Measurements from ENCODE around the gene TPCN1.
"Not testable (repeated sequence)": the region's sequence is repeated elsewhere in the genome, so short reads cannot be mapped to it uniquely, and the experiment has no call there.

The TPCN1 gene

DNA sequence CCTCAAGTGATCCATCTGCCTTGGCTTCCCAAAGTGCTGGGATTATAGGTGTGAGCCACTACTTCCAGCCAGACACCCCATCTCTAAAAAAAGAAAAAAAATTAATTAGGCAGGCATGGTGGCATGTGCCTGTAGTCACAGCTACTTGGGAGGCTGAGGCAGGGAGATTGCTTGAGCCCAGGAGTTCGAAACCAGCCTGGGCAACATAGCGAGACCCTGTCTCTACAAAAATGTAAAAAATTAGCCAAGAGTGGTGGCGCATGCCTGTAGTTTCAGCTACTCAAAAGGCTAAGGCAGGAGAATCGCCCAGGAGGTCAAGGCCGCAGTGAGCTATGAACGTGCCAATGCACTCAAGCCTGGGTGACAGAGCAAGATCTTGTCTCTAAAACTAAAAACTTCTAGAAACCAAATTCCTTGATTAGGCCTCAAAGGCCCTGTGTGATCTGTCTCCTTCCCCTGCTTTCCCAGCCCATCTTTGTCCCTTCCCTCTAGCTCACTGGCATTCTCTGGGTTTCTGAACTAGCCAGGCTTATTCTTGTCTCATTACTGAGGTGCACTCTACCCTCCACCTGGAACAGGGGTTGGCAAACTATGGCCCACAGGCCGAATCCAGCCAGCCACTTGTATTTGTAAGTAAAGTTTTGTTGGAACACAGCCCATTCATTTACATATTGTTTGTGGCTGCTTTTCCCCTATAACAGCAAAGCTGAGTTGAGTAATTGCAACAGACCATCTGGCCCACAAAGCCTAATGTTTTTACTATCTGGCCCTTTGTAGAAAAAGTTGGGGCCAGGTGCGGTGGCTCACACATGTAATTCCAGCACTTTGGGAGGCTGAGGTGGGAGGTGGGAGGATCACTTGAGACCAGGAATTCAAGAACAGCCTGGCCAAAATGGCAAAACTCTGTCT lies 17.2 kb upstream of the TPCN1 start:
- H3K36me3 ChIP-seq (ENCODE audit: control insufficient read depth in 2 of 2, insufficient read depth in 1 of 2, low read length in 2 of 2), result no peaks in the 10 kb centered on the region
- TF ChIP-seq ZNF239 (tag by site-specific recombination; IDR thresholded peaks at IDR 0.05) (no peak), ZFP41 (tag by site-specific recombination; IDR thresholded peaks at IDR 0.05; ENCODE audit: borderline replicate concordance) (no peak), ZNF10 (tag by site-specific recombination; IDR thresholded peaks at IDR 0.05) (no peak), ZNF610 (tag by site-specific recombination; IDR thresholded peaks at IDR 0.05; ENCODE audit: borderline replicate concordance) (no peak), ZNF707 (tag by site-specific recombination; IDR thresholded peaks at IDR 0.05) (no peak), ZNF324 (tag by site-specific recombination; IDR thresholded peaks at IDR 0.05) (no peak), ZNF623 (tag by site-specific recombination; IDR thresholded peaks at IDR 0.05) (no peak), ZNF394 (tag by site-specific recombination; IDR thresholded peaks at IDR 0.05; ENCODE audit: borderline replicate concordance) (no peak)
- TF ChIP-seq, protein P1, sequence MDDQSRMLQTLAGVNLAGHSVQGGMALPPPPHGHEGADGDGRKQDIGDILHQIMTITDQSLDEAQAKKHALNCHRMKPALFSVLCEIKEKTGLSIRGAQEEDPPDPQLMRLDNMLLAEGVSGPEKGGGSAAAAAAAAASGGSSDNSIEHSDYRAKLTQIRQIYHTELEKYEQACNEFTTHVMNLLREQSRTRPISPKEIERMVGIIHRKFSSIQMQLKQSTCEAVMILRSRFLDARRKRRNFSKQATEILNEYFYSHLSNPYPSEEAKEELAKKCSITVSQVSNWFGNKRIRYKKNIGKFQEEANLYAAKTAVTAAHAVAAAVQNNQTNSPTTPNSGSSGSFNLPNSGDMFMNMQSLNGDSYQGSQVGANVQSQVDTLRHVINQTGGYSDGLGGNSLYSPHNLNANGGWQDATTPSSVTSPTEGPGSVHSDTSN (CRISPR knock-in tag; IDR thresholded peaks at IDR 0.05), result no peak
- TF ChIP-seq, protein P2, sequence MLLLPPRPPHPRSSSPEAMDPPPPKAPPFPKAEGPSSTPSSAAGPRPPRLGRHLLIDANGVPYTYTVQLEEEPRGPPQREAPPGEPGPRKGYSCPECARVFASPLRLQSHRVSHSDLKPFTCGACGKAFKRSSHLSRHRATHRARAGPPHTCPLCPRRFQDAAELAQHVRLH (tag by site-specific recombination; IDR thresholded peaks at IDR 0.05), result no peak
- TF ChIP-seq, protein P3, sequence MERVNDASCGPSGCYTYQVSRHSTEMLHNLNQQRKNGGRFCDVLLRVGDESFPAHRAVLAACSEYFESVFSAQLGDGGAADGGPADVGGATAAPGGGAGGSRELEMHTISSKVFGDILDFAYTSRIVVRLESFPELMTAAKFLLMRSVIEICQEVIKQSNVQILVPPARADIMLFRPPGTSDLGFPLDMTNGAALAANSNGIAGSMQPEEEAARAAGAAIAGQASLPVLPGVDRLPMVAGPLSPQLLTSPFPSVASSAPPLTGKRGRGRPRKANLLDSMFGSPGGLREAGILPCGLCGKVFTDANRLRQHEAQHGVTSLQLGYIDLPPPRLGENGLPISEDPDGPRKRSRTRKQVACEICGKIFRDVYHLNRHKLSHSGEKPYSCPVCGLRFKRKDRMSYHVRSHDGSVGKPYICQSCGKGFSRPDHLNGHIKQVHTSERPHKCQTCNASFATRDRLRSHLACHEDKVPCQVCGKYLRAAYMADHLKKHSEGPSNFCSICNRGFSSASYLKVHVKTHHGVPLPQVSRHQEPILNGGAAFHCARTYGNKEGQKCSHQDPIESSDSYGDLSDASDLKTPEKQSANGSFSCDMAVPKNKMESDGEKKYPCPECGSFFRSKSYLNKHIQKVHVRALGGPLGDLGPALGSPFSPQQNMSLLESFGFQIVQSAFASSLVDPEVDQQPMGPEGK (tag by site-specific recombination; IDR thresholded peaks at IDR 0.05), result no peak
- H3K27ac ChIP-seq (ENCODE audit: extremely low read depth, low read depth, low read length), result no peak overlapping the region
- ChIA-PET CTCF (interaction anchor here (0.6 to 1.4 kb wide), 2 partner anchors 9 to 14 kb away, joined by 4 to 5 read pairs; no protein-coding TSS in a partner anchor), POLR2A (interaction anchor here (0.6 to 1.3 kb wide), 5 partner anchors 9 to 83 kb away, joined by 3 to 5 read pairs (median 4); no protein-coding TSS in a partner anchor)
- H3K9me3 ChIP-seq (ENCODE audit: control insufficient read depth, insufficient read depth, low read depth, low read length), result no peaks in the 10 kb centered on the region
- no peaks in the 10 kb centered on the region for H3K4me1 ChIP-seq (ENCODE audit: control insufficient read depth, insufficient read depth, low read length)
- H3K4me3 ChIP-seq (ENCODE audit: low read depth, low read length), result no peak overlapping the region

DNA sequence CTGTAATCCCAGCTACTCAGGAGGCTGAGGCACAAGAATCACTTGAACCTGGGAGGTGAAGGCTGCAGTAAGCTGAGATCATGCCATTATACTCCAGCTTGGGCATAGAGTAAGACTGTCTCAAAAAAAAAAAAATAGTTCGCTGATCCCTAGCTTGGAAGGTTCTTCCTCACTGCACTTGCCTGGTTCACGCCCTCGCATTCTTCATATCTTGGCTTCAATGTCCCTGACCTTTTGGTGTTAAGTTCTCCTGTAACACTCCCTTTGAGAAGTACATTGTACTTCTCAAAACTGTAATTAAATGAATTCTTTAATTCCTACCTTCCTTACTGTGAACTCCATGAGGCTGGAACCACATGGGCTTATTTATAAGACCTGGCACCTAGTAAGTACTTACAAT lies 16.5 kb upstream of the TPCN1 start:
- H3K4me1 ChIP-seq (ENCODE audit: control insufficient read depth, insufficient read depth, low read length), result no peaks in the 10 kb centered on the region
- no peak overlapping the region for H3K27ac ChIP-seq (ENCODE audit: extremely low read depth, low read depth, low read length)
- ChIA-PET POLR2A (interaction anchor here (1.3 kb wide), 1 partner anchor 12 kb away, joined by 3 read pairs; no protein-coding TSS in a partner anchor), CTCF (interaction anchor here (1.4 kb wide), 1 partner anchor 10 kb away, joined by 5 read pairs; no protein-coding TSS in a partner anchor)
- no peak overlapping the region for H3K4me3 ChIP-seq (ENCODE audit: low read depth, low read length)
- H3K9me3 ChIP-seq (ENCODE audit: control insufficient read depth, insufficient read depth, low read depth, low read length), result no peaks in the 10 kb centered on the region
- peak; percentile 74 for TF ChIP-seq SP7 (tag by site-specific recombination; IDR thresholded peaks at IDR 0.05)
- TF ChIP-seq MEIS1 (CRISPR knock-in tag; IDR thresholded peaks at IDR 0.05; ENCODE audit: borderline replicate concordance), result no peak
- H3K36me3 ChIP-seq (ENCODE audit: control insufficient read depth in 2 of 2, insufficient read depth in 1 of 2, low read length in 2 of 2), result no peaks in the 10 kb centered on the region

DNA sequence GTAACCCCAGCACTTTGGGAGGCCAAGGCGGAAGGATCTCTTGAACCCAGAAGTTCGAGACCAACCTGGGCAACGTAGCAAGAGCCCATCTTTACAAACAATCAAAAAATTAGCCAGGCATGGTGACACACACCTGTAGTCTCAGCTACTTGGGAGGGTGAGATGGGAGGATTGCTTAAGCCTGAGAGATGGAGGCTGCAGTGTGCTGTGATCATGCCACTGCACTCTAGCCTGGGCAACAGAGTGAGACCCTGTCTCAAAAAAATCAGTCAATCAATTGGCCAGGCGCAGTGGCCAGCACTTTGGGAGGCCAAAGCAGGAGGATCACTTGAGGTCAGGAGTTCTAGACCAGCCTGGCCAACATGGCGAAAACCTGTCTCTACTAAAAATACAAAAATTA lies 14.5 kb upstream of the TPCN1 start:
- POLR2A ChIA-PET; H3K4me1 ChIP-seq (ENCODE audit: control insufficient read depth, insufficient read depth, low read length); CTCF ChIA-PET; H3K36me3 ChIP-seq (ENCODE audit: control insufficient read depth in 2 of 2, insufficient read depth in 1 of 2, low read length in 2 of 2); H3K27ac ChIP-seq (ENCODE audit: extremely low read depth, low read depth, low read length); H3K9me3 ChIP-seq (ENCODE audit: control insufficient read depth, insufficient read depth, low read depth, low read length); H3K4me3 ChIP-seq (ENCODE audit: low read depth, low read length): not testable (repeated sequence)
- TF ChIP-seq ZNF121 (tag by site-specific recombination; IDR thresholded peaks at IDR 0.05), result peak; percentile 56; the same call in 1 of the 2 replicates

Measured in HEK293 (cell line).